Measurements from ENCODE around the gene CD28. TPM values are rescaled to one million over a fixed set of nuclear protein-coding genes. Genes with fewer than 3 reads are reported as not detected.
"Not testable (repeated sequence)": the region's sequence is repeated elsewhere in the genome, so short reads cannot be mapped to it uniquely, and the experiment has no call there.

Gene CD28
- polyA plus RNA-seq, 1 donor: 1.9 TPM

DNA sequence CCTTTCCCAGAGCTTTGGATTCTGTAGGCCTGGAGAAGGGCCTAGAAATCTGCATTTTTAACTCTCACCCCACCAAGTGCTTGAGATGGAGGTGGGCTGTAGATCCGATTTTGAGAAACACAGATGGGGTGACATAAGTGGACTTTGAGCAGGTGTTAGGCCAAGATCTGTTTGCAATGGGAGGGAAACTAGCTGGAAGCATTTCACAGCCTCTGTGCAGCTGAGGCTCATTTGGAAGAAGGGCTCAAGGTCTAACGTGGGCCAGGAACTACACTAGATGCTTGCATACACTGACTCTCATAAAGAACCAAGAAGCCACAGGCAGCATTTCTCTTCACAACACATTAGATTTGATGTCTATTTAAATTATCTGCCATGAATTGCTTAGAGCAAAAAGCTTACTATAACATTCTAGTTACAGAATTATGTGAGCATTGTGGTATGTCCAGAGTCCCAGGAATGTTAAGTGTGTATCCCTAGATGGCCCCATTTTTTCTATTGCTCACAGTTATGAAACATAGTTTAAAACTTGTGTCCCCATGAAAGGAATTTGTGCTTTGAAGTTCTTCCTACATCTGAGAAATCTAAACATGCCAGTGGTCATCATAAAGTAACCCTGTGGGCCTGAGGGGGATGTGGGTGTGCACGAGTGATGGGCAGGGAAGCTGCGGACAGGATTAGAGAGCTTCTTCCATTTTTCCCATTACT, 77.2 kb downstream of the CD28 start:
- DNase-seq: no peak

DNA sequence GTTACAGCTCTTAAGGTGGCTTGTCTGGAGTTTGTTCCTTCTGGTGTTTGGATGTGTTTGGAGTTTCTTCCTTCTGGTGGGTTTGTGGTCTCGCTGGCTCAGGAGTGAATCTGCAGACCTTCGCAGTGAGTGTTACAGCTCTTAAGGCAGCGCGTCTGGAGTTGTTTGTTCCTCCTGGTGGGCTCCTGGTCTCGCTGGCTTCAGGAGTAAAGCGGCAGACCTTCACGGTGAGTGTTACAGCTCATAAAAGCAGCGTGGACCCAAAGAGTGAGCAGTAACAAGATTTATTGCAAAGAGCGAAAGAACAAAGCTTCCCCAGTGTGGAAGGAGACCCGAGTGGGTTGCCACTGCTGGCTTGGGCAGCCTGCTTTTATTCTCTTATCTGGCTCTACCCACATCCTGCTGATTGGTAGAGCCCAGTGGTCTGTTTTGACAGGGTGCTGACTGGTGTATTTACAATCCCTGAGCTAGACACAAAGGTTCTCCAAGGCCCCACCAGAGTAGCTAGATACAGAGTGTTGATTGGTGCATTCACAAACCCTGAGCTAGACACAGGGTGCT, 78.4 kb downstream of the CD28 start:
- not testable (repeated sequence) for DNase-seq

DNA sequence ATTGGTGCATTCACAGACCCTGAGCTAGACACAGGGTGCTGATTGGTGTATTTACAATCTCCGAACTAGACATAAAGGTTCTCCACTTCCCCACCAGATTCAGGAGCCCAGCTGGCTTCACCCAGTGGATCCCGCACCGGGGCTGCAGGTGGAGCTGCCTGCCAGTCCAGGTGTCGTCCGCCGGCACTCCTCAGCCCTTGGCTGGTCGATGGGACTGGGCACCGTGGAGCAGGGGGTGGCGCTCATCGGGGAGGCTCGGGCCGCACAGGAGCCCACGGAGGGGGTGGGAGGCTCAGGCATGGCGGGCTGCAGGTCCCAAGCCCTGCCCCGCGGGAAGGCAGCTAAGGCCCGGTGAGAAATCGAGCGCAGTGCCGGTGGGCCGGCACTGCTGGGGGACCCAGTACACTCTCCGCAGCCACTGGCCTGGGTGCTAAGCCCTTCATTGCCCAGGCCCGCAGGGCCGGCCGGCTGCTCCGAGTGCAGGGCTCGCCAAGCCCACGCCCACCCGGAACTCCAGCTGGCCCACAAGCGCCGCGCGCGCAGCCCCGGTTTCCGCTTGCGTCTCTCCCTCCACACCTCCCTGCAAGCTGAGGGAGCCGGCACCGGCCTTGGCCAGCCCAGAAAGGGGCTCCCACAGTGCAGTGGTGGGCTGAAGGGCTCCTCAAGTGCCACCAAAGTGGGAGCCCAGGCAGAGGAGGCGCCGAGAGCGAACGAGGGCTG, 79.1 kb downstream of the CD28 start:
- not testable (repeated sequence) for DNase-seq

DNA sequence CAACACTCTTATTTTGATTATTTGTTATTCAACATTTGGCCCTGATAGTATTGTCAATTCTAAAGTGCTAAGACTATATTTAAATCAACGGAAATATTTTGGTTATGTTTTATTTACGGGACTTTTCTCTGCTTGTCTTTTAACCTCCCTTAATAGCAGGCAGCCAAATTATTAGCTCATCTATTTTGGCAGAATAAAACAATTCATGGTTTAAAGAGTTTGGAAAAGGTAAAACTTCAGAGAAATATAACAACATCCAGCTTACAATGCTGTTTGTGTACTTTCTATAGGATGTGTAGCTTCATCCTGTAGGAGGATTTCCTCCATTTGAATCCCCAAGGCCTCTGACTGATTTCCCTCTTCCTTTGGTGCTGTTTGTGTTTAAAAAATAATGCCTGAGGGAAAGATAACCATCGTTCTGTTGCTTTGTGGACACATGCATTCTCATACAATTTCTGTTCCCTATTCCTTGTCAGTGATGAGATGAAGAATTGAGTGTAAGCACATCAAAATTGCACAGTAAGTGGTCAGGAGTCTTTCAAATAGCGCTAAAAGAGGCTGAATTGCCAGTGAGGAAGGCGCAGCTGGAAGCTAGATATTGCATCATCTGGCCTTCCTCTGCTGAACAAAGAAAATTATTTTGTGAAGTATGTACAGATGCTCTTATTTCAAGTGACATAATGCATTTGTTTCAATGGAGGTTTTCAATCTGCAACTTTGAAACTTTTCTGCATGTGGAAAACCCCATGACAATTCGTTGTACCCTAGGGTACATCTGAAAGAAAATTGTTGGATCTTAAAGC, 80.3 kb downstream of the CD28 start:
- no peak for DNase-seq

DNA sequence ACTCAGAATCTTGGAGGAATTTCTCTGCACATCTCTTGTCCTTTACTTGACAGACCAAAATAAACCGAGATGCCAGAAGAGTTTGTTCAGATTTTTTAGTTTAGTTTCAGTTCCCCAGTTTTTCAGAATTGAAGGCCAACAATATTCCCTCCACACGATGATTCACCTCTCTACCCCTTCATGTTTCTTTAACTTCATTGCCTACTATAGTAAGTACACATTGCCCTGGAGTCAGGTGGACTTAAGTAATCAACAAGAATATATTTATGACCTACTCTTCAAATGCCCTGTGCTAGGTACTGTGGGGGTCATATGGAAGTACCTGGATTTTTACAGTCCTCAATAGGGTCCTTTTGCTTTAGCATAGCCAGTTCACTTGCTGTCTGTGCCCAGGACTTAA, 81.5 kb downstream of the CD28 start:
- no peak for DNase-seq

Other genes starting within 250 kb of the CD28 start
- gene RAPH1, start 171.3 kb upstream of the CD28 start, polyA plus RNA-seq (ENCODE audit: insufficient read length): 17.8 TPM
- gene CTLA4, start 161.1 kb downstream of the CD28 start, polyA plus RNA-seq (ENCODE audit: insufficient read length): not detected
- gene ICOS, start 230.1 kb downstream of the CD28 start, polyA plus RNA-seq (ENCODE audit: insufficient read length): not detected

Measured in left kidney (tissue), 2 donors.